ENCODE results near the gene SPG21.

DNA sequence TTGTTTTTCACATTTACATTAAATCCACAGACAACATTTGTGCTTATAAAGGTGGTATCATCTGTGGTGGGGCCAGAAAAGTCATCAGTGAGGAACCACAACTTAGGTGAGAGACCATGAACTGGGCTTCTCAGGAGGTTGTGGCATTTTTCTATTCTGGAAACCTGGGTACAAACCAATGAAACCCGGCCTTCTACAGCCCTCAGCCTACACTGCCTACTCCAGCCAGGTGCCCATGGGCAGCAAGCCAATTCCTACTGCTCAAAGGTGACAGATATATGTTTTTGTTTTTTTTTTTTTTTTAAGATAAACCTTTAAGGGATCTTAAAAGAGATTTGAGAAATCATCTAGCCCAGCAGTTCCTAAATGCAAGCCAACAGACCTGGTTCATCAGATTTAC is 20.3 kb downstream of the SPG21 start:
- no peak for TF ChIP-seq CBX5 (IDR thresholded peaks at IDR 0.05; ENCODE audit: low read depth, low read length)
- TF ChIP-seq EP300 (IDR thresholded peaks at IDR 0.05; ENCODE audit: borderline replicate concordance in 1 of 2, low read depth in 2 of 2, low read length in 2 of 2) = no peak
- no peak for TF ChIP-seq GTF2F1 (IDR thresholded peaks at IDR 0.05; ENCODE audit: borderline replicate concordance, low read depth, low read length)
- TF ChIP-seq BRCA1 (IDR thresholded peaks at IDR 0.05; ENCODE audit: low read depth, low read length) = no peak
- no peak for TF ChIP-seq NRF1 (IDR thresholded peaks at IDR 0.05; ENCODE audit: low read depth, low read length)
- no peak for TF ChIP-seq HDAC2 (IDR thresholded peaks at IDR 0.05; ENCODE audit: borderline replicate concordance in 1 of 2, low read depth in 2 of 2, low read length in 2 of 2)
- TF ChIP-seq, protein P1, sequence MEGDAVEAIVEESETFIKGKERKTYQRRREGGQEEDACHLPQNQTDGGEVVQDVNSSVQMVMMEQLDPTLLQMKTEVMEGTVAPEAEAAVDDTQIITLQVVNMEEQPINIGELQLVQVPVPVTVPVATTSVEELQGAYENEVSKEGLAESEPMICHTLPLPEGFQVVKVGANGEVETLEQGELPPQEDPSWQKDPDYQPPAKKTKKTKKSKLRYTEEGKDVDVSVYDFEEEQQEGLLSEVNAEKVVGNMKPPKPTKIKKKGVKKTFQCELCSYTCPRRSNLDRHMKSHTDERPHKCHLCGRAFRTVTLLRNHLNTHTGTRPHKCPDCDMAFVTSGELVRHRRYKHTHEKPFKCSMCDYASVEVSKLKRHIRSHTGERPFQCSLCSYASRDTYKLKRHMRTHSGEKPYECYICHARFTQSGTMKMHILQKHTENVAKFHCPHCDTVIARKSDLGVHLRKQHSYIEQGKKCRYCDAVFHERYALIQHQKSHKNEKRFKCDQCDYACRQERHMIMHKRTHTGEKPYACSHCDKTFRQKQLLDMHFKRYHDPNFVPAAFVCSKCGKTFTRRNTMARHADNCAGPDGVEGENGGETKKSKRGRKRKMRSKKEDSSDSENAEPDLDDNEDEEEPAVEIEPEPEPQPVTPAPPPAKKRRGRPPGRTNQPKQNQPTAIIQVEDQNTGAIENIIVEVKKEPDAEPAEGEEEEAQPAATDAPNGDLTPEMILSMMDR (IDR thresholded peaks at IDR 0.05; ENCODE audit: control extremely low read depth in 1 of 3, insufficient read depth in 1 of 3, low read depth in 1 of 3, low read length in 3 of 3) = no peak
- TF ChIP-seq POLR2AphosphoS5 (IDR thresholded peaks at IDR 0.05; ENCODE audit: low read depth, low read length) = no peak
- TF ChIP-seq SRF (IDR thresholded peaks at IDR 0.05; ENCODE audit: low read depth, low read length) = no peak
- TF ChIP-seq BACH1 (IDR thresholded peaks at IDR 0.05; ENCODE audit: low read length) = no peak

Data from H1 (cell line).